ENCODE measurements around the gene PRKCE. TPM values are rescaled to one million over a fixed set of nuclear protein-coding genes. Genes with fewer than 3 reads are reported as not detected.

Gene PRKCE
- total RNA-seq, 3 donors from 2014 or later (not counting 1 experiment from before 2014, with no cell fraction given): 35.2 to 42.1 (median 38.6) TPM

DNA sequence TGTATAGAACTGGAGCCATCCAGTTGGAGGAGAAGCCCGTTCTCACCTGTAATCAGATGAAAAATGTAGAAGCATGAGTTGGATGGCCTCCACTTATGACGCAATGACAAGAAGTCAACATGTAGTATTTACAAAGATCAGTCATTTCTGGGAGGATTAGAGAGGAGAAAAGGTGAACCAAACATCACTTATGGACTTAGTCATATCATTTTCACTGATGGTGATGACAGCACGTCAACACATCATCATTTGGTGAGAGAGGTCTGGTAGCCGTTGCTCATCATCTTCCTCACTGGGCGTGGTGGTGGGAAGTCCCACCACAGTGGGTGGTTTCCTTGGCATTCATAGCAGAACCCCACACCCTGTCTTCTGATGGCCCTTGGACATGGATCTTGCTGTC lies 381.5 kb downstream of the PRKCE start:
- H3K27me3 ChIP-seq (ENCODE audit: control insufficient read depth, insufficient read depth, low read length): no peaks in the 10 kb centered on the region
- H3K36me3 ChIP-seq (ENCODE audit: control insufficient read depth, insufficient read depth, low read length): no peaks in the 10 kb centered on the region
- no peaks in the 10 kb centered on the region for H3K36me3 Mint-ChIP-seq
- no peak overlapping the region for H3K27ac ChIP-seq (ENCODE audit: low read length)
- H3K4me3 ChIP-seq (ENCODE audit: low read length): no peak overlapping the region
- intact Hi-C loops (cut with micrococcal nuclease): no loop called here
- TF ChIP-seq, protein P1, sequence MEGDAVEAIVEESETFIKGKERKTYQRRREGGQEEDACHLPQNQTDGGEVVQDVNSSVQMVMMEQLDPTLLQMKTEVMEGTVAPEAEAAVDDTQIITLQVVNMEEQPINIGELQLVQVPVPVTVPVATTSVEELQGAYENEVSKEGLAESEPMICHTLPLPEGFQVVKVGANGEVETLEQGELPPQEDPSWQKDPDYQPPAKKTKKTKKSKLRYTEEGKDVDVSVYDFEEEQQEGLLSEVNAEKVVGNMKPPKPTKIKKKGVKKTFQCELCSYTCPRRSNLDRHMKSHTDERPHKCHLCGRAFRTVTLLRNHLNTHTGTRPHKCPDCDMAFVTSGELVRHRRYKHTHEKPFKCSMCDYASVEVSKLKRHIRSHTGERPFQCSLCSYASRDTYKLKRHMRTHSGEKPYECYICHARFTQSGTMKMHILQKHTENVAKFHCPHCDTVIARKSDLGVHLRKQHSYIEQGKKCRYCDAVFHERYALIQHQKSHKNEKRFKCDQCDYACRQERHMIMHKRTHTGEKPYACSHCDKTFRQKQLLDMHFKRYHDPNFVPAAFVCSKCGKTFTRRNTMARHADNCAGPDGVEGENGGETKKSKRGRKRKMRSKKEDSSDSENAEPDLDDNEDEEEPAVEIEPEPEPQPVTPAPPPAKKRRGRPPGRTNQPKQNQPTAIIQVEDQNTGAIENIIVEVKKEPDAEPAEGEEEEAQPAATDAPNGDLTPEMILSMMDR (IDR thresholded peaks at IDR 0.05): no peak
- no peaks in the 10 kb centered on the region for H3K4me1 ChIP-seq (ENCODE audit: control insufficient read depth, insufficient read depth, low read length)
- no peaks in the 10 kb centered on the region for H3K9me3 ChIP-seq (ENCODE audit: control insufficient read depth, insufficient read depth, low read length)
- no peaks in the 10 kb centered on the region for H3K4me1 Mint-ChIP-seq
- H3K27ac Mint-ChIP-seq: no peak overlapping the region
- no peaks in the 10 kb centered on the region for H3K9me3 Mint-ChIP-seq
- no peak overlapping the region for H3K4me3 Mint-ChIP-seq
- ATAC-seq (no peak), DNase-seq (no peak)
- no peaks in the 10 kb centered on the region for H3K27me3 Mint-ChIP-seq (ENCODE audit: low read depth in 2 of 2)
- 79% methylated on average over 5 of the region's 5 CpGs for WGBS (ENCODE audit: insufficient coverage)

DNA sequence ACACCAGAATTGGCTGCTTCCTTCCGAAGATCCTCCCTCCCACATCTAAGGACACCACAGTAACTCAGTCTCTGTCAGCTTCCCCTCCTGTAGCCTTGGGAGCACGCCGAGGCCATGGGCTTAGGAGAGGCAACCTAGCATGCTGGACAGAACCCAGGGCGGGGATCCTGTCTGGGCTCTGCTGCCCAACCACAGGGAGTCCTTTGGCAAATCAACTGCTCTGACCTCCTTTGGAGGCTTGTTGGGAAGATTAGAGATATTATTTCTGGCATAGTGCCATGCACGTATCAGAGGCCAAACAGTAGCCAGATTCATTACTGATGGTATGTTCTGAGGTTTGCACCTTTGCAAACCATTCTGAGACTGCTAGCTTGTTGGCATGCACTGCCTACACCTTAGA lies 383.1 kb downstream of the PRKCE start:
- no peak for ATAC-seq

DNA sequence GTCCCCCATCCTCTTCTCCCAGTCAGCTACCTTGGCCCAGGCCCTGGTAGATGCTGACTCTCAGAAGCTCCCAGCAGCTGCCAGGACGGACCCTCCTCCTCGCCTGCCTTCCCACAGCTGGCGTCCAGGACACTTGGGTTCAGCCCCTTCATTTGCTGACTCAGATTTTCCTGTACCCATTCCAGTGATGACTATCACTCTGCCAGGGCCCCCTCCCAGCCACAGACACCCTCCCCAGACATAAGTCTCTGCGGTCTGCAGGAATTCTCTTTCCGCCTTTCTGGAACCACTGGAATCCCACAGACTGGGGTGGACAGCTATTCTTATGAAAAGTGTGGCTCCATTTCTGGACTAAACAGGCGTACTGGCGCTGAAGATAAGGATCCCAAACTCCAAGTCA lies 385.5 kb downstream of the PRKCE start:
- H3K4me1 Mint-ChIP-seq: no peaks in the 10 kb centered on the region
- Histone ChIP-seq H3K36me3 (ENCODE audit: control insufficient read depth, insufficient read depth, low read length) (no peaks in the 10 kb centered on the region), H3K4me1 (ENCODE audit: control insufficient read depth, insufficient read depth, low read length) (no peaks in the 10 kb centered on the region), H3K27ac (ENCODE audit: low read length) (no peak overlapping the region), H3K27me3 (ENCODE audit: control insufficient read depth, insufficient read depth, low read length) (no peaks in the 10 kb centered on the region), H3K9me3 (ENCODE audit: control insufficient read depth, insufficient read depth, low read length) (no peaks in the 10 kb centered on the region), H3K4me3 (ENCODE audit: low read length) (no peak overlapping the region)
- no peaks in the 10 kb centered on the region for H3K36me3 Mint-ChIP-seq
- no peak for ATAC-seq
- no peaks in the 10 kb centered on the region for H3K9me3 Mint-ChIP-seq
- WGBS (ENCODE audit: insufficient coverage): 93% methylated on average over 7 of the region's 7 CpGs
- no peak for DNase-seq
- H3K27ac Mint-ChIP-seq: no peak overlapping the region
- no peaks in the 10 kb centered on the region for H3K27me3 Mint-ChIP-seq (ENCODE audit: low read depth in 2 of 2)
- H3K4me3 Mint-ChIP-seq: no peak overlapping the region
- TF ChIP-seq, protein P1 (IDR thresholded peaks at IDR 0.05): no peak
- intact Hi-C loops (cut with micrococcal nuclease): no loop called here

More for the DNA sequence above, 383.1 kb downstream of the PRKCE start:
- Histone ChIP-seq H3K9me3 (ENCODE audit: control insufficient read depth, insufficient read depth, low read length) (no peaks in the 10 kb centered on the region), H3K27me3 (ENCODE audit: control insufficient read depth, insufficient read depth, low read length) (no peaks in the 10 kb centered on the region), H3K36me3 (ENCODE audit: control insufficient read depth, insufficient read depth, low read length) (no peaks in the 10 kb centered on the region), H3K4me3 (ENCODE audit: low read length) (no peak overlapping the region), H3K27ac (ENCODE audit: low read length) (no peak overlapping the region), H3K4me1 (ENCODE audit: control insufficient read depth, insufficient read depth, low read length) (no peaks in the 10 kb centered on the region)
- Mint-ChIP-seq H3K27ac (no peak overlapping the region), H3K9me3 (no peaks in the 10 kb centered on the region), H3K4me3 (no peak overlapping the region), H3K36me3 (no peaks in the 10 kb centered on the region), H3K4me1 (no peaks in the 10 kb centered on the region), H3K27me3 (ENCODE audit: low read depth in 2 of 2) (no peaks in the 10 kb centered on the region)
- no peak for DNase-seq
- TF ChIP-seq, protein P1 (IDR thresholded peaks at IDR 0.05): no peak
- intact Hi-C loops (cut with micrococcal nuclease): no loop called here
- WGBS (ENCODE audit: insufficient coverage): 96% methylated on average over 5 of the region's 5 CpGs

DNA sequence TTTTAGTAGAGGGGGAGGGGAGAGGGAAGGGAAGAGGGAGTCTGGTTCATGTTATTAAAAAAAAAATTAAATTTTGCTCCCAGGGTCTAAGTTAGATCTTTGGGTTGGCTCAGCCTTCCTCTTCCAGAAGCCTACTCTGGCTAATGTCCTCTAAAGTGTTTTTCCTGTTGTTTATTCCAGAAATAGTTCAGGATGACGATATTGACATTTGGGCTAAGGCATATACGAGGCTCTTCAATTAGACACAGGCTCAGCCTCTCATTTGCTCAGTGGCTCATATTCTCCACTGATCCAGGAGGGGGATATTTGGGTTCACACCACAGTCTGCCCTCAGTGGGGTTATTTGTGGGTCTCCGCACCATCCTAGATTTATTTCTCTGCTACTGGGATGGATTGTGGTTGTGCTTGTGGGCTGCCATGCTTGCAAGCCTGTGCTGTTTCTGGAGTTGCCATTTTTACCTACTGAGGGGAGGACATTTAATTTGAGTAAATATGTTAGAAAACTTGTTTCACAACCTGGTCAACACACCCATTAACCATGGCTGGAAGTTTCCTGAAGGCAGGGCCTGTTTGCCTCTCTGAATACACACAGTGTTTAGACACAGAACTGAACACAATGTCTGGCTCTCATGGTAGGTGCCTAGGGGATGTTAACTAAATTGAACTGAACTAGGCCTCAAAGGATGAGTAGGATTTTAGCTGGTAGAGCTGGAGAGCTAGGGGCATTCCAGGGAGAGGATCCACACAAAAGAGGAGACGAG lies 388.2 kb downstream of the PRKCE start:
- Mint-ChIP-seq H3K9me3 (no peaks in the 10 kb centered on the region), H3K36me3 (no peaks in the 10 kb centered on the region), H3K27ac (no peak overlapping the region), H3K4me1 (no peaks in the 10 kb centered on the region), H3K4me3 (no peak overlapping the region), H3K27me3 (ENCODE audit: low read depth in 2 of 2) (no peaks in the 10 kb centered on the region)
- TF ChIP-seq, protein P1 (IDR thresholded peaks at IDR 0.05): no peak
- ATAC-seq: no peak
- intact Hi-C loops (cut with micrococcal nuclease): no loop called here
- Histone ChIP-seq H3K27me3 (ENCODE audit: control insufficient read depth, insufficient read depth, low read length) (no peaks in the 10 kb centered on the region), H3K4me1 (ENCODE audit: control insufficient read depth, insufficient read depth, low read length) (no peaks in the 10 kb centered on the region), H3K9me3 (ENCODE audit: control insufficient read depth, insufficient read depth, low read length) (no peaks in the 10 kb centered on the region), H3K27ac (ENCODE audit: low read length) (no peak overlapping the region), H3K36me3 (ENCODE audit: control insufficient read depth, insufficient read depth, low read length) (no peaks in the 10 kb centered on the region), H3K4me3 (ENCODE audit: low read length) (no peak overlapping the region)
- WGBS (ENCODE audit: insufficient coverage): 94% methylated on average over 4 of the region's 4 CpGs
- no peak for DNase-seq
